Posterior vena cava (tissue), 2 donors: Measurements from ENCODE around the gene IL1RAPL2. TPM values are rescaled to one million over a fixed set of nuclear protein-coding genes. Genes with fewer than 3 reads are reported as not detected.

Experiments used
- DNase-seq: peaks from one replicate; pipeline ENCODE4 v3.0.0-alpha.2; 2020; ENCODE audit warnings: low spot score
- intact Hi-C, 2 donors: fragments of 100-400 bp; cut with DNase I; formaldehyde crosslinking; loops; one replicate each; pipeline versions ENCODE4 v1.14.1 to v1.14.2; 2022 to 2023
- total RNA-seq, 2 donors: library from RNA; stranded (reverse); fragmentation: NEBNext Ultra II Directional; extraction: Animal tissue kit (Norgen Biotek cat#: 25700); gene quantifications; one replicate each; pipeline ENCODE4 v1.2.1, GENCODE V29; 2021
- donor health status: DM: yes; HTN: yes; CAD: no.
- donor health status: DM: yes; HTN: yes; CAD: no.

IL1RAPL2 gene
- total RNA-seq, 2 donors from 2014 or later: 0.10 TPM; not detected in 1

DNA sequence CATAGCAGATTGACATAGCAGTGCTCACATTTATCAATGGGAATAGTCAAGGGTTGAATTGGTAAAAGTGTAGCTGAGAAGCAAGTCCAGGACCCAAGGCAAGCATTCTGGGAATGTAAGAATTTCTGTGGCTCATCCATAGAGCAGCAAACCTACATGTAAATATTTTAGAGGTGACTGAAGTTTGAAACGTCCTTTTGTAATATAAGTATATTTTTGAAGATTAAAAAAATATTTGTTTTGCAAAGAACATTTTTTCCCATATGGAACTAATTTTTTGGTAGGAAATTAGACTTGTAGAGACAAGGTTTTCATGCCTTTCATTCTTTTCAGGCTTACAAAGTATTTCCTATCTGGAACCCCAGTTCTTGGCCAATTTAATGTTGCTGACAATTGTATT, 550.5 kb downstream of the IL1RAPL2 start:
- DNase-seq: no peak
- intact Hi-C loops: no loop called here

DNA sequence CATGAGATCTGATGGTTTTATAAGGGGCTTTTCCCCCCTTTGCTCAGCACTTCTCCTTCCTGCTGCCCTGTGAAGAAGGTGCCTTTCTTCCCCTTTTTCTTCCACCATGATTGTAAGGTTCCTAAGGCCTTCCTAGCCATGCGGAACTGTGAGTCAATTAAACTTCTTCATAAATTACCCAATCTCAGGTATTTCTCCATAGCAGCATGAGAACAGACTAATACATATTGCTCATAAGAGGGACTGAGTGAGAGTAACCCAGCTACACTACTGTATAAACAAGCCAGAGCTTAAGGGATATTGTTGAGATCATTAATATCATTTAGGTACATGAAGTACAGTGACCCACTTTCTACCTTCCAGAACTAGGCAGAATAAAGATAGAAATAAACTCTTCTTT, 551.6 kb downstream of the IL1RAPL2 start:
- intact Hi-C loops: no loop called here
- no peak for DNase-seq

DNA sequence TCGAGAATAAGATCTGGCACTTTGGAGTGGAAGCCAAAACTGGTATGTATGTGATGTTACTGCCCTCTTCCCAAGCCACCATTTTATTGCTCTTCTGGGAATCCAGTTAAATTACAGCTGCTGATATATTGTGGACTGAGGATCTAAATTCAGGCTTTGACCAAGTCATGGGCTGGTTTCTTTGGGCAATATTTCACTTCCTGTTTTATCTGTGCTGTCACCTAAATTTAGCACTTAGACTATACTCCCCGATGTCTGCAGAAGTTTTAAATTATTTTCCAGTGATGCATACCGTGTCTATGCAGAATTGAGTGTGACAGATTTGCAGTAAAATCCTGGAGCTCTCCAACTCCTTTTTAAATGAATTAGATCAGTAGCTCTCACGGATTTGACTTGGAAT, 554.5 kb downstream of the IL1RAPL2 start:
- intact Hi-C loops: no loop called here

GRCh38 chrX:105121186-105121585, 555.2 kb downstream of the IL1RAPL2 start:
- intact Hi-C loops: no loop called here
- DNase-seq: no peak

More for the DNA sequence above, 554.5 kb downstream of the IL1RAPL2 start:
- no peak for DNase-seq

- intact Hi-C loops: no loop called here
- no peak for DNase-seq
Measured at GRCh38 chrX:105126201-105126600, 560.2 kb downstream of the IL1RAPL2 start.

DNA sequence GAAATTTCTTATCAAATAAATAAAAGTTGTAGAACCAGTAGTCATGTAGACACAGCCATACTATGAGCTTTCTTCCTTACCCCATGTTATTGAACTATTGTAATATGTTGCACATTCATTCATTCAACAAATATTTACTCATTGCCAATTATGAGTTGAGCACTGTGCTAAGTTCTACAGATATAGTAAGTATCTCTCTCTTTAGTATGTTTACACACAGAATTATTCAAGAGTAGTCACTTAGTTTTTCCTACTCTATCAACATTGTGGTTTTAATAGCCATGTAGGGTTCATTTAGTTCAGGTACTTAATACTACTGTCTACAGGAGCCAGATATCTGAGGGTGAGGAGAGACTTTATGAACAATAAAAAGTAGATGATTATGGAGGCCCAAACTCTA, 568.3 kb downstream of the IL1RAPL2 start:
- DNase-seq: no peak
- intact Hi-C loops: no loop called here

- no peak for DNase-seq
- intact Hi-C loops: no loop called here
Measured at GRCh38 chrX:105136786-105137185, 570.8 kb downstream of the IL1RAPL2 start.

DNA sequence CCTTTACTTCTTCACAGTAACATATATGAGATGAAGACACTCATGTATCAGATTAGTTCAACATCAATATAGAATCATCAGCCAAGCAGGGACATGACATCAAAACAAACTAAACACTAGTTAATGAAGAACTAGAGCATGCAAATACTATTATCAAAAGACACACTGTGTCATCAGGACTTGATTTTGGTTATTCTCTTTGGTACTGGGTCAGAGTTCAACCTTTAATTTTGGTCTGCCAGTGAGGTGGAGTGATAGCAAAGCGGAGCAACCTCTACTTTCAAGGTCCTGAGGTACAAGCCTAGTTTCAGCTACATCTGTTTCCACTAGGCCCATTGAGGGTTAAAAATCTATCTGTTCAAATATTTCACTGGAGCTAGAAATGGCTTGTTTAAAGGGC, 584.0 kb downstream of the IL1RAPL2 start:
- DNase-seq: no peak
- intact Hi-C loops: no loop called here

DNA sequence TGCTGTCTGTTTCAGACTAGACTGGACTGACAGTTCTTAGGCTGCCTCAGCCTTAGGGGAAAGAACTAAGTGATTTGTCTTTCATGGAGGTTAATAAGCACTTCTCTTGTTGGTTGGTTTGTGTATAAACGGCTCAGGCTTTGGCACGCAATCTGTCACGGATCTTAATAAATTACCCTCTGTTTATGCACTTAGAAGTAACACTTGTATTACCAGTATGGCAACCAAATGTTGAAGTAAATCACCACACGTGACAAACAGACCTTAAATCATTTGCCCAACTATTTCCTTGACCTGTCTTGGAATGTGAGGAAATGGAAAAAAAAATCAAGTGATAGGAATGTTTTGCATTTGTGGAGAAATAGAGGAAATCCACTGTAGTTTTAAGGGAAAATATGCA, 584.6 kb downstream of the IL1RAPL2 start:
- intact Hi-C loops: no loop called here
- DNase-seq: no peak

GRCh38 chrX:105167233-105167632, 601.2 kb downstream of the IL1RAPL2 start:
- no peak for DNase-seq
- intact Hi-C loops: no loop called here

DNA sequence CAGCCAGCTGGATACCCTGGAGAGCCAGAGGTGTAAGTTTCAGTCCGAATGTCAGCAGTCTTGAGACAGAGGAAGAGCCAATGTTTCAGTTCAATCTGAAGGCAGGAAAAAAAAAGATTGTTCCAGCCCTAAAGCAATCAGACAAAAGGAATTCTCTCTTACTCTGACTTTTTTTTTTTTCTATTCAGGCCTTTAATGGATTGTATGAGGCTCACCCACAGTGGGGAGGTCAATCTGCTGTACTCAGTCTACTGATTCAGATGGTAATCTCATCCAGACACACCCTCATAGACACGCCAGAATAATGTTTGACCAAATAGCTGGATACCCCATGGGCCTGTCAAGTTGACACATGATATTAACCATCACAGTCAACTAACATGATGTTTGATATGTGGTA, 602.6 kb downstream of the IL1RAPL2 start:
- no peak for DNase-seq
- intact Hi-C loops: no loop called here

- no peak for DNase-seq
- intact Hi-C loops: no loop called here
Measured at GRCh38 chrX:105173071-105173470, 607.1 kb downstream of the IL1RAPL2 start.

DNA sequence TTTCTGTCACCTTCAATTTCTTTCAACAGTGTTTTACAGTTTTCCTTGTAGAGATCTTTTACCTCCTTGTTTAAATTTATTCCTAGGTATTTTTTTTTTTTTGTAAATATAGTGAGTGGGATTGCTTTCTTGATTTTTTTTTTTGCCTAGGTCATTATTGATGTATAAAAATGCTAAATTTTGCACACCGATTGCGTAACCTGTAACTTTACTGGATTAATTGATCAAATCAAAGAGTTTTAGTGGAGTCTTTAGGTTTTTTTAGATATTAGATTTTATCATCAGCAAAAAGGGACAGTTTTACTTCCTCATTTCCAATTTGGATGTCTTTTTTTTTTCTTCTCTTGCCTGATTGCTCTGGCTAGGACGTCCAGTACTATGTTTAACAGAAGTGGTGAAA, 613.6 kb downstream of the IL1RAPL2 start:
- DNase-seq: no peak
- intact Hi-C loops: loop anchor here in 1 of 2 donors (1.0 kb wide), 1 partner anchor 21 kb away; no protein-coding TSS in a partner anchor

GRCh38 chrX:105189093-105189492, 623.1 kb downstream of the IL1RAPL2 start:
- DNase-seq: no peak
- intact Hi-C loops: no loop called here

GRCh38 chrX:105190252-105190853, 624.4 kb downstream of the IL1RAPL2 start:
- intact Hi-C loops: no loop called here
- DNase-seq: no peak

DNA sequence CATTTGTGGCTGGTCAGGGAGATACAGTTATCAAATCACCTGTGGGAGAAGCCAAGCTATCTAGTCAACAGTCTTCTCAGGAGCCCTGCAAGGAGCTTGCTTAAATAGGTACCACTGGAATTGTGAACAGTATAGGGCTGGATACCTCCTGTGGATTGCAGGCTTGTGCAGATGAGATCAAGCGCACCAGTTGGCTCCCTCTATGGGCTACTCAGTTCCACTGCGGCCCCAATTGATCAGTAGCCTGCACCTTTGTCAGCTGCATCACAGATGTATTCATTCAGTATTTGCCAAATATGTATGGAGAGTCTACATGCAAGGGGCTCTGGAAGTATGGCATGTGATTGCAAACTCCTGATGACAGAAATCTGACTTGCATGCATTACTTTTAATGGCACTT, 625.9 kb downstream of the IL1RAPL2 start:
- intact Hi-C loops: no loop called here
- no peak for DNase-seq

GRCh38 chrX:105209406-105209805, 643.4 kb downstream of the IL1RAPL2 start:
- DNase-seq: no peak
- intact Hi-C loops: no loop called here

DNA sequence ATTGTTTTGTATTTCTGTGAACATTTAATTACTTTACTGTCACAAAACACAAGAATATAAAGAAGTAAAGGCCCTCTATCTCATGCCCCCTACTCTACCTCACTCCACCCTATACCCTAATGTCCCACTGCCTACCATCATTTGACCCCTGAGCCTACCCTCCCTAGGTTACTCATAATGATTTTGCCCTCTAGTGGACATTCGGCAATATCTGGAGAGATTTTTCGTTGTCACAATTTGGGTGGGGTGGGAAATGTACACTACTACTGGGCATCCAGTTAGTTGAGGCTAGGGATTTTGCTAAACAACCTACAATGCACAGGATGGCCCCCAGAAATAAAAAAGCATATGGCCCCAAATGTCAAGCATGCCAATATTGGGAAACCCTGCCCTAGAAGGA, 644.3 kb downstream of the IL1RAPL2 start:
- intact Hi-C loops: loop anchor here in 1 of 2 donors (5.0 kb wide), 1 partner anchor 1993 kb away; the partner anchor contains the start of gene BEX4
- no peak for DNase-seq

- no peak for DNase-seq
- intact Hi-C loops: loop anchor here in 1 of 2 donors (5.0 kb wide), 1 partner anchor 1994 kb away; the partner anchor contains the start of gene BEX4
Measured at GRCh38 chrX:105211066-105211575, 645.1 kb downstream of the IL1RAPL2 start.

DNA sequence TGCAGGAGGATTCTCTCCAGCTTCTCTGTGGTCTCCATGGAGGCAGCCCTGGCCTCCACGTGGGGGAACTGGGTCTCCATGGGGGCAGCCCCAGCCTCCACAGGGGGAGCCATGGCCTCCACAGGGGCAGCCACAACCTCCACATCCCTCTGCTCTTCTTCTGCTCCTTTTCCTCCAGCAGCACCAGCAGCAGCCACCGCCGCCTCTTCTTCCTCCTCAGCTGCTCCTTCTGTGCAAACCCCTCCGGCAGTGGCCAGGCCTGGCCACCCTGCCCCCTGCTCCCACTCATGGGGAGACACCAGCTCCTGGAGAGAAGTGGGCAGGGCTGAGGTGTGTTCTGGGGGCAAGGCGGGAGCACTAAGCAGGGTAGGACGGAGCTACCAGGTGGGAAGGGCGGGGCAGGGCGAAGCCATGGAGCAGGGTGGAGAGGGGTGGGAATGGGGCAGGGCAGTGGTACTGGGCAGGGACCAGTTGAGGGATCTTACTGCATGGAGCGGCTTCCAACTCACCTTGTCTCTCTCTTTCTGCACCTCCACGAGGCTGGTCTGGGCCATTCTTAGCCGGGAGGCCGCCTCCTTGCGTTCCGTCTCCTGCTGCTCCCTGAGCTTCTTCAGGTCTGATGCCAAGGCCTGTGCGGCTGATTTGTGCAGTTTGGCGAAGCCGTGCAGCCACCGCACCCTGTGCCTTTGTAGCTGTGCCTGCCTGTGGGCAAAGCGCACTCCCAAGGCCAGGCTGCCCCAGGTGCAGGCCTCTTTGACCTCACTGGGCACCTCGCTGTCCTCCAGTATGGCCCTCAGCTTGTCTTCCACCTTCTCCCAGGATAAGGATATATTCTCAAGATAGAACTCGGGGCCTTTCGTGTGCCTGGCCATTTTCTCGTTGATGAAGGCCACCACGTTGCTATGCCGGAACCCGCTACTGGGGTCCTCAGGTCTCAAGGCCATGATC, 653.7 kb downstream of the IL1RAPL2 start:
- peak; percentile 71 for DNase-seq
- intact Hi-C loops: no loop called here
